Transverse colon (tissue), 4 donors: ENCODE measurements around the gene TSG101. TPM values are rescaled to one million over a fixed set of nuclear protein-coding genes. Genes with fewer than 3 reads are reported as not detected.

Source experiments
- DNase-seq: peaks from one replicate; pipeline ENCODE4 v3.0.0-alpha.2; 2019
- H3K27ac ChIP-seq, 4 donors: fragments of 200-600 bp; sonication (generic); 2 replicates each; pipeline ENCODE4 v1.5.1; 2016 to 2018; ENCODE audit warnings: inconsistent platforms in 4 of 4
- H3K27me3 ChIP-seq: fragments of 200-600 bp; sonication (generic); 2 replicates; pipeline ENCODE4 v1.5.1; 2017; ENCODE audit warnings: inconsistent platforms
- H3K36me3 ChIP-seq, 4 donors: fragments of 200-600 bp; sonication (generic); 2 replicates each; pipeline ENCODE4 v1.5.1; 2017 to 2019; ENCODE audit warnings: inconsistent platforms in 4 of 4
- H3K4me1 ChIP-seq, 4 donors: fragments of 200-600 bp; sonication (generic); 2 replicates each; pipeline ENCODE4 v1.5.1; 2017 to 2020; ENCODE audit warnings: inconsistent platforms in 4 of 4
- H3K4me3 ChIP-seq, 4 donors: fragments of 200-600 bp; sonication (generic); 1 replicate in 1 of 4; 2 replicates in 3 of 4; pipeline versions ENCODE4 v1.5.1 to v1.6.1; 2017 to 2019; ENCODE audit warnings: inconsistent platforms in 4 of 4
- H3K9me3 ChIP-seq, 2 donors: fragments of 200-600 bp; sonication (generic); 2 replicates each; pipeline ENCODE4 v1.5.1; 2017 to 2019; ENCODE audit warnings: inconsistent platforms in 2 of 2
- EP300 ChIP-seq: sonication (generic); formaldehyde crosslinking; IDR thresholded peaks from one replicate; pipeline ENCODE4 v1.6.1; 2017; ENCODE audit warnings: antibody characterized with exemption, low read depth
- POLR2A ChIP-seq: fragments of 450-650 bp; IDR thresholded peaks from one replicate; pipeline ENCODE4 v1.6.1; 2016; ENCODE audit warnings: antibody characterized with exemption, mild to moderate bottlenecking, moderate library complexity
- POLR2AphosphoS5 ChIP-seq, 3 donors: sonication (generic); formaldehyde crosslinking; IDR thresholded peaks; one replicate each; pipeline ENCODE4 v1.6.1; 2016; ENCODE audit warnings: antibody characterized with exemption in 3 of 3
- WGBS, 2 donors: methylation state at CpG; one replicate each; pipeline ENCODE4 v1.1.5; 2018; ENCODE audit warnings: low coverage in 1 of 2; 5-methylcytosine and 5-hydroxymethylcytosine counted together
- in situ Hi-C, 4 donors: fragments of 200-750 bp; cut with MboI; loops; one replicate each; pipeline versions ENCODE4 v1.15.0 to v1.15.1; 2017; ENCODE audit warnings: low sequenced_read_pairs in 3 of 4, low pct_ligation_motif_present in 1 of 4, low pct_unique_long_range_greater_than_20kb in 1 of 4
- intact Hi-C: fragments of 100-400 bp; cut with DNase I; formaldehyde crosslinking; loops from one replicate; pipeline ENCODE4 v1.15.1; 2023; ENCODE audit warnings: low total_unique reads
- total RNA-seq, 4 donors: library from RNA; depleted of rRNA; stranded (reverse); fragments of >200 nt; gene quantifications; one replicate each; pipeline ENCODE4 v1.1.0, GENCODE V29; 2016
- TF ChIP-seq, protein P1 (sequence below), 5 experiments: fragments of 200-600 bp in 3 of 5; fragments of 450-650 bp in 2 of 5; sonication (generic) in 3 of 5; IDR thresholded peaks; 1 replicate in 2 of 5; 2 replicates in 3 of 5; pipeline ENCODE4 v1.5.1; 2016 to 2017; ENCODE audit warnings: antibody characterized with exemption in 5 of 5, inconsistent platforms in 3 of 5, mild to moderate bottlenecking in 2 of 5, moderate library complexity in 1 of 5

Gene TSG101
- total RNA-seq, 4 donors from 2014 or later = 32.2 to 95.8 (median 81.2) TPM

DNA sequence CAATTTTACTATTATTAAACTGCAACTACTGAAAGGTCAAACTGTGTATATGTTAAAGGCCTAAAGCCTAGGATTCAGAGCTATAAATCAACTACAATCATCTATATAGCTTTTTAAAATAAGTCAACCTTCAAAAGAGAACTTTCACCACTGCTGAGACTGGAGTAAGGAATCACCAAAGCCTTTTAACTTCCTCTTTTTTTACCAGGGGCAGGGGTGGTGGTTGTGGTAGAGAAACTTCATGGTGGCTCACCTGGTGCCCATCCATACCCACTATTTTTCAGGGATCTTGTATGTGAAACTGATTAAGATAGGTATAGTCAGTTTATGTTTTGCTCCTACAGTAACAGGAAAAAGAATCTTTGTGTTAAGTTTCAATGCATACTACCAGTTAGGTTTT lies 31.5 kb downstream of the TSG101 start:
- Histone ChIP-seq H3K4me1 (peaks cover 0 to 5% (median 0%) of the 10 kb centered on the region in 4 donors), H3K9me3 (no peaks in the 10 kb centered on the region), H3K36me3 (peaks cover 0 to 40% (median 3%) of the 10 kb centered on the region in 4 donors), H3K27ac (no peak overlapping the region), H3K27me3 (no peaks in the 10 kb centered on the region), H3K4me3 (no peak overlapping the region)
- in situ Hi-C loops = no loop called here
- intact Hi-C loops = no loop called here
- no peak for DNase-seq
- TF ChIP-seq, protein P1, sequence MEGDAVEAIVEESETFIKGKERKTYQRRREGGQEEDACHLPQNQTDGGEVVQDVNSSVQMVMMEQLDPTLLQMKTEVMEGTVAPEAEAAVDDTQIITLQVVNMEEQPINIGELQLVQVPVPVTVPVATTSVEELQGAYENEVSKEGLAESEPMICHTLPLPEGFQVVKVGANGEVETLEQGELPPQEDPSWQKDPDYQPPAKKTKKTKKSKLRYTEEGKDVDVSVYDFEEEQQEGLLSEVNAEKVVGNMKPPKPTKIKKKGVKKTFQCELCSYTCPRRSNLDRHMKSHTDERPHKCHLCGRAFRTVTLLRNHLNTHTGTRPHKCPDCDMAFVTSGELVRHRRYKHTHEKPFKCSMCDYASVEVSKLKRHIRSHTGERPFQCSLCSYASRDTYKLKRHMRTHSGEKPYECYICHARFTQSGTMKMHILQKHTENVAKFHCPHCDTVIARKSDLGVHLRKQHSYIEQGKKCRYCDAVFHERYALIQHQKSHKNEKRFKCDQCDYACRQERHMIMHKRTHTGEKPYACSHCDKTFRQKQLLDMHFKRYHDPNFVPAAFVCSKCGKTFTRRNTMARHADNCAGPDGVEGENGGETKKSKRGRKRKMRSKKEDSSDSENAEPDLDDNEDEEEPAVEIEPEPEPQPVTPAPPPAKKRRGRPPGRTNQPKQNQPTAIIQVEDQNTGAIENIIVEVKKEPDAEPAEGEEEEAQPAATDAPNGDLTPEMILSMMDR (IDR thresholded peaks at IDR 0.05) = no peak
- no peak for TF ChIP-seq EP300
- TF ChIP-seq POLR2AphosphoS5 (IDR thresholded peaks at IDR 0.05) = no peak
- TF ChIP-seq POLR2A = no peak

DNA sequence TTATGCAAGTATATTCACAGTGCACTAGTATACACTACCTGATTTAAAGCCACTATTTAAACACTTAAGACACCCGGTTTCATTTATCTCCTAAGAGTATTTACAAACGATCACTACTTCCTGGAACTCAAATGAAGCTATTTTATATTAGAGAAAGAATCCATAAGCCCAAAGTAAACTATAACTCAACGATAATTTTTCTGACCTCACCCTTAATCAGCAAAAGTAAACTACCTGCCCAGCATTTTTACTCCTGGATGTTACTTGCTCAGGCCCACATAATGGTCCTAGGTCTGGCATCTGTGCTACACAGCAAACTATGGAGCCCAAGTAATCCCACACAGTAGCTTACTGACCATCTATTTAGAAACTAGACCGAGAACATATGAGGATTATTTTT lies 33.4 kb downstream of the TSG101 start:
- DNase-seq = no peak
- H3K27ac ChIP-seq = no peak overlapping the region
- no peaks in the 10 kb centered on the region for H3K9me3 ChIP-seq
- in situ Hi-C loops (no loop called here), intact Hi-C loops (no loop called here)
- no peaks in the 10 kb centered on the region for H3K27me3 ChIP-seq
- H3K4me1 ChIP-seq = peaks cover 0 to 5% (median 0%) of the 10 kb centered on the region in 4 donors
- TF ChIP-seq EP300 = no peak
- no peak for TF ChIP-seq POLR2A
- TF ChIP-seq POLR2AphosphoS5 (IDR thresholded peaks at IDR 0.05) = no peak
- TF ChIP-seq, protein P1 (IDR thresholded peaks at IDR 0.05) = no peak
- 48 to 73% methylated on average over 4 of the region's 4 CpGs for WGBS, 2 donors
- H3K4me3 ChIP-seq = no peak overlapping the region
- peaks cover 0 to 25% (median 0%) of the 10 kb centered on the region in 4 donors for H3K36me3 ChIP-seq

DNA sequence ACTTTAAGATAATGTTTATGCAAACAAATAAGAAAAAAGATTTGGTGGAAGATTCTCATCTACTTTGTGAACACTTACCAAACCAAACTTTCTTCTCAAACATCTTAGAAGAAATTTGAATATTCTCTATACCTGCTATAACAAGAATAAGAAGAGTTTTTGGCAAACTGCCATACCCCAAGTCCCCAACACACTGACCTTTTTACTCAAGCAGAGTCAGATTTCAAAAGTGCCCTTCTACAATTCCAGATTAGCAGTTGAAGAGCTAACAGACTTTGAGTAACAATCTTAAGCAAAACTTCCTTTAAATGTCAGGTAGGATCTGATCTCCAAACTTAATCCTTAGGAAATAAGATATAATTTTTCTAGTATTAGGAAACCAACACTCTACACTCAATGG lies 33.9 kb downstream of the TSG101 start:
- no peak for DNase-seq
- intact Hi-C loops (no loop called here), in situ Hi-C loops (no loop called here)
- Histone ChIP-seq H3K9me3 (no peaks in the 10 kb centered on the region), H3K4me3 (no peak overlapping the region), H3K36me3 (peaks cover 0 to 21% (median 0%) of the 10 kb centered on the region in 4 donors), H3K27ac (no peak overlapping the region), H3K27me3 (no peaks in the 10 kb centered on the region), H3K4me1 (peaks cover 0 to 5% (median 0%) of the 10 kb centered on the region in 4 donors)
- no peak for TF ChIP-seq EP300
- TF ChIP-seq POLR2AphosphoS5 (IDR thresholded peaks at IDR 0.05) = no peak
- no peak for TF ChIP-seq POLR2A
- TF ChIP-seq, protein P1 (IDR thresholded peaks at IDR 0.05) = no peak

DNA sequence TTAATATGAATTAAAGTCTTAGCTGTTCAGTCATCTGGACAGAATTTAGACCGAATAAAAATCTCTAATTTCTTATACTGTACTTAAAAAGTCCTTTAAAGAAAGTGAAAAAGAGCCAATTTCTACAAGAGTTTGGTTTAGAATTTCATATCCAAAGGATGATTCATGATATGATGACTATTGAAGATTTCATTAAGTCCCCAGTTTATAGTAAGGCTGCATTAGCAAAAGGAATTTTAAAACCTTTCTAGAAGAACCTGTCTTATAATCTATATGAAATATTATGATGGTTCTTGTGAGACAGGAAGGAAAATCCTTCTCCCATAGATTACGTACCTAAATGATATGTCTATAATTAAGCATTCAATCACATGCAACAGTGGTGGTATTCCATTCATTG lies 34.8 kb downstream of the TSG101 start:
- no peak overlapping the region for H3K4me3 ChIP-seq
- no peak overlapping the region for H3K27ac ChIP-seq
- in situ Hi-C loops = no loop called here
- H3K9me3 ChIP-seq = no peaks in the 10 kb centered on the region
- intact Hi-C loops = no loop called here
- peaks cover 0 to 5% (median 0%) of the 10 kb centered on the region in 4 donors for H3K4me1 ChIP-seq
- peaks cover 0 to 13% (median 0%) of the 10 kb centered on the region in 4 donors for H3K36me3 ChIP-seq
- H3K27me3 ChIP-seq = no peaks in the 10 kb centered on the region
- WGBS, 2 donors = 90 to 92% methylated on average over 2 of the region's 2 CpGs
- no peak for DNase-seq
- TF ChIP-seq, protein P1 (IDR thresholded peaks at IDR 0.05) = no peak
- no peak for TF ChIP-seq POLR2AphosphoS5 (IDR thresholded peaks at IDR 0.05)
- TF ChIP-seq POLR2A = no peak
- TF ChIP-seq EP300 = no peak
